ENCODE results near the gene PDCL2.
"Not testable (repeated sequence)": the region's sequence is repeated elsewhere in the genome, so short reads cannot be mapped to it uniquely, and the experiment has no call there.

PDCL2 gene

GRCh38 chr4:55592014-55592413, at the start of gene PDCL2:
Gene PDCL2, minus strand, starts transcription at chr4:55592245. Its CDS starts 136 bp downstream, at chr4:55592109.
- DNase-seq (ENCODE audit: low spot score), result no peak

- DNase-seq (ENCODE audit: low spot score), result no peak
Observed at GRCh38 chr4:55637272-55637820, 45.3 kb upstream of the PDCL2 start.

GRCh38 chr4:55636656-55636999, 44.6 kb upstream of the PDCL2 start:
- no peak for DNase-seq (ENCODE audit: low spot score)

GRCh38 chr4:55635741-55636655, 44.0 kb upstream of the PDCL2 start, which contains the start of gene NMU:
Gene NMU, minus strand, starts transcription at chr4:55636298. Its CDS starts 106 bp downstream, at chr4:55636192.
- DNase-seq (ENCODE audit: low spot score), result peak; percentile 63

- DNase-seq (ENCODE audit: low spot score), result no peak
Observed at GRCh38 chr4:55635282-55635681, 43.2 kb upstream of the PDCL2 start.

GRCh38 chr4:55634417-55635128, 42.5 kb upstream of the PDCL2 start:
- no peak for DNase-seq (ENCODE audit: low spot score)

- DNase-seq (ENCODE audit: low spot score), result no peak
Observed at GRCh38 chr4:55633903-55634302, 41.9 kb upstream of the PDCL2 start.

- no peak for DNase-seq (ENCODE audit: low spot score)
Observed at GRCh38 chr4:55625835-55626234, 33.8 kb upstream of the PDCL2 start.

- DNase-seq (ENCODE audit: low spot score), result not testable (repeated sequence)
Observed at GRCh38 chr4:55624063-55624462, 32.0 kb upstream of the PDCL2 start.

GRCh38 chr4:55618546-55619143, 26.6 kb upstream of the PDCL2 start:
- DNase-seq (ENCODE audit: low spot score), result no peak

GRCh38 chr4:55617587-55618197, 25.6 kb upstream of the PDCL2 start:
- no peak for DNase-seq (ENCODE audit: low spot score)

GRCh38 chr4:55615008-55615407, 23.0 kb upstream of the PDCL2 start:
- no peak for DNase-seq (ENCODE audit: low spot score)

GRCh38 chr4:55613621-55614020, 21.6 kb upstream of the PDCL2 start:
- no peak for DNase-seq (ENCODE audit: low spot score)

GRCh38 chr4:55612341-55612740, 20.3 kb upstream of the PDCL2 start:
- no peak for DNase-seq (ENCODE audit: low spot score)

GRCh38 chr4:55611358-55612059, 19.5 kb upstream of the PDCL2 start:
- no peak for DNase-seq (ENCODE audit: low spot score)

GRCh38 chr4:55610381-55610780, 18.3 kb upstream of the PDCL2 start:
- no peak for DNase-seq (ENCODE audit: low spot score)

GRCh38 chr4:55609393-55609866, 17.4 kb upstream of the PDCL2 start:
- no peak for DNase-seq (ENCODE audit: low spot score)

GRCh38 chr4:55608591-55608990, 16.5 kb upstream of the PDCL2 start:
- DNase-seq (ENCODE audit: low spot score), result no peak

GRCh38 chr4:55604996-55605395, 13.0 kb upstream of the PDCL2 start:
- DNase-seq (ENCODE audit: low spot score), result no peak

GRCh38 chr4:55600640-55601039, 8.6 kb upstream of the PDCL2 start:
- DNase-seq (ENCODE audit: low spot score), result no peak

GRCh38 chr4:55598641-55599040, 6.6 kb upstream of the PDCL2 start:
- DNase-seq (ENCODE audit: low spot score), result no peak
